Neural progenitor cell (in vitro differentiated cells): ENCODE data around the gene MBD4. TPM values are rescaled to one million over a fixed set of nuclear protein-coding genes. Genes with fewer than 3 reads are reported as not detected.

ENCODE experiments used
- DNase-seq: peaks from one replicate; pipeline ENCODE4 v3.0.0-alpha.2; 2016; ENCODE audit warnings: low spot score
- H2AFZ ChIP-seq: fragments of 200-600 bp; sonication (generic); replicated peaks from 2 replicates; pipeline ENCODE4 v1.6.1; 2016; ENCODE audit warnings: antibody characterized with exemption
- H3F3A ChIP-seq: fragments of 200-600 bp; sonication (generic); 2 replicates; pipeline ENCODE4 v1.6.1; 2016; ENCODE audit warnings: antibody characterized with exemption, low read depth
- H3K27ac ChIP-seq: fragments of 200-600 bp; sonication (generic); 2 replicates; pipeline ENCODE4 v1.5.1; 2016; ENCODE audit warnings: mild to moderate bottlenecking
- H3K27me3 ChIP-seq: fragments of 200-600 bp; sonication (generic); 2 replicates; pipeline ENCODE4 v1.6.1; 2016; ENCODE audit warnings: mild to moderate bottlenecking, moderate library complexity
- H3K36me3 ChIP-seq: fragments of 200-600 bp; sonication (generic); 2 replicates; pipeline ENCODE4 v1.5.1; 2016
- H3K4me1 ChIP-seq: fragments of 200-600 bp; sonication (generic); 2 replicates; pipeline ENCODE4 v1.6.1; 2016; ENCODE audit warnings: mixed run types
- H3K4me2 ChIP-seq: fragments of 200-600 bp; sonication (generic); 2 replicates; pipeline ENCODE4 v1.6.1; 2016
- H3K4me3 ChIP-seq: fragments of 200-600 bp; sonication (generic); 2 replicates; pipeline ENCODE4 v1.5.1; 2016
- H3K79me2 ChIP-seq: fragments of 200-600 bp; sonication (generic); 2 replicates; pipeline ENCODE4 v1.6.1; 2016; ENCODE audit warnings: low read depth
- H3K9ac ChIP-seq: fragments of 200-600 bp; sonication (generic); 2 replicates; pipeline ENCODE4 v1.6.1; 2016
- H3K9me3 ChIP-seq: fragments of 200-600 bp; sonication (generic); 2 replicates; pipeline ENCODE4 v1.5.1; 2016; ENCODE audit warnings: low read depth
- H4K20me1 ChIP-seq: fragments of 200-600 bp; sonication (generic); 2 replicates; pipeline ENCODE4 v1.6.1; 2016; ENCODE audit warnings: low read depth
- H3K27ac Mint-ChIP-seq: 3 replicates; pipeline ENCODE4 v1.8.0; 2021; ENCODE audit warnings: mixed read lengths
- H3K27me3 Mint-ChIP-seq: 2 replicates; pipeline ENCODE4 v1.8.0; 2022; ENCODE audit warnings: low read depth, mild to moderate bottlenecking, inconsistent platforms, moderate library complexity, mixed read lengths; ENCODE audit not compliant: insufficient read depth
- H3K36me3 Mint-ChIP-seq: 3 replicates; pipeline ENCODE4 v1.8.0; 2021; ENCODE audit warnings: mixed read lengths
- H3K4me1 Mint-ChIP-seq: 3 replicates; pipeline ENCODE4 v1.8.0; 2021; ENCODE audit warnings: mixed read lengths
- H3K4me3 Mint-ChIP-seq: 3 replicates; pipeline ENCODE4 v1.8.0; 2021; ENCODE audit warnings: mild to moderate bottlenecking, moderate library complexity, mixed read lengths
- H3K9me3 Mint-ChIP-seq: 3 replicates; pipeline ENCODE4 v1.8.0; 2020; ENCODE audit warnings: mixed read lengths
- CTCF ChIP-seq: fragments of 200-600 bp; sonication (generic); IDR thresholded peaks from 2 replicates; pipeline ENCODE4 v1.5.1; 2017; ENCODE audit warnings: antibody characterized with exemption, mild to moderate bottlenecking
- EZH2 ChIP-seq: fragments of 200-600 bp; sonication (generic); IDR thresholded peaks from 2 replicates; pipeline ENCODE4 v1.6.1; 2017; ENCODE audit warnings: antibody characterized with exemption, mild to moderate bottlenecking, moderate library complexity
- EZH2phosphoT487 ChIP-seq: fragments of 200-600 bp; sonication (generic); IDR thresholded peaks from 2 replicates; pipeline ENCODE4 v1.6.1; 2017; ENCODE audit warnings: antibody characterized with exemption
- total RNA-seq: library from RNA; depleted of rRNA; stranded (reverse); fragments of >200 nt; gene quantifications from 2 replicates; pipeline ENCODE4 v1.2.3, GENCODE V29; 2015; ENCODE audit warnings: low replicate concordance

Gene MBD4
- total RNA-seq, 1 donor from 2014 or later: 46.3 TPM

DNA sequence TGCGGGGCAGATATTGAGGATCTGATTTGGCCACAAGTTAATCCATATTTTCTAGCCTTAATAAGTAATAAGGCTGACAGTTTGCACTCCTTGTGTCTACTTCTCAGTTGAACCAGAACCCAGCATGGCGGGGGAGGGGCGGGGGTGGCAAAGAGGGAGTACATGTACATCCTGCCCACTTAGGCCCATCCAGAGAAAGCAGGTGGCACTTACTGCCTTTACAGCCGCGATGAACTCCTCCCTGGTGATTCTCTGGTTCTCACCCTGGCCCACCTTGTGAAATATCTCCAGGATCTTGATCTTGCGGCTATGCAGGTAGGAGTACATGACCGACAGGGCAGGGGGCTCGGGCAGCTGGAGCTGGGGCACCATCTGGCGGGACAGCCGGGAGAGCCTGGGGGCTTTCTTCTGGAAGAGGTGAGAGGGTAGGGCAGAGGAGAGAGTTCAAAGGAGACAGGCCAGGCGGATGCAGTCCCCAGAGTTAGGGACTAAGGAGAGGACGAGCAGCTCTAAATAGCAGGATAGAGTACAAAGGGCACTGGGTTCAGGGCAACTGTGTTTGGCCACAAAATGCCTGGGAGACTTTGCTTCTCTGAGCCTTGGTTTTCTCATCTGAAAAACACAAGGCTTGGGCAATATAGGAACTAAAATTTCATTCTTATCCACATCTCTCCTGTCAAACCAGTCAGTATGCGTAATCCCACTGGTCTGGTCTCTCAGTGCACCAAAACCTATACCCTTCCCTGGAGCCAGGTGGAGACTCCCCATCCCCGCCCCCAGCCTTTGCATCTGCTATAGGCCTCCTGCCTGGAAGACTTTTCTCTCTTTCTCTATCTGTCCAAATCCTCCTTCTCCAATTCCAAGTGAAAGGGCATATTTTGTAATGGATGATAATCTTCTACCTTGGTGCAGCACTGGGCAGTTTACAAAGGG is 21.4 kb downstream of the MBD4 start:
- TF ChIP-seq EZH2phosphoT487: no peak

GRCh38 chr3:129417326-129417725 is 22.4 kb downstream of the MBD4 start:
- Histone ChIP-seq H3K27ac (no peak overlapping the region), H2AFZ (no peak overlapping the region), H3K9ac (no peak overlapping the region), H3F3A (peaks cover 8% of the 10 kb centered on the region), H3K4me2 (no peak overlapping the region), H3K9me3 (no peaks in the 10 kb centered on the region), H3K4me3 (no peak overlapping the region), H3K79me2 (no peaks in the 10 kb centered on the region), H3K4me1 (peaks cover 10% of the 10 kb centered on the region), H3K36me3 (no peaks in the 10 kb centered on the region), H3K27me3 (no peaks in the 10 kb centered on the region), H4K20me1 (no peaks in the 10 kb centered on the region)
- peaks cover 2% of the 10 kb centered on the region for H3K27me3 Mint-ChIP-seq
- no peaks in the 10 kb centered on the region for H3K36me3 Mint-ChIP-seq
- no peak for TF ChIP-seq EZH2phosphoT487
- no peak for TF ChIP-seq EZH2
- TF ChIP-seq CTCF: no peak
- H3K4me1 Mint-ChIP-seq: no peaks in the 10 kb centered on the region
- H3K9me3 Mint-ChIP-seq: no peaks in the 10 kb centered on the region
- DNase-seq: no peak
- no peak overlapping the region for H3K27ac Mint-ChIP-seq
- H3K4me3 Mint-ChIP-seq: no peak overlapping the region

More for the DNA sequence above, 21.4 kb downstream of the MBD4 start:
- no peak overlapping the region for H3K9ac ChIP-seq
- no peak overlapping the region for H3K27ac ChIP-seq
- no peaks in the 10 kb centered on the region for H3K9me3 Mint-ChIP-seq
- no peak overlapping the region for H2AFZ ChIP-seq
- peaks cover 2% of the 10 kb centered on the region for H3K27me3 Mint-ChIP-seq
- no peaks in the 10 kb centered on the region for H3K36me3 Mint-ChIP-seq
- H3K36me3 ChIP-seq: no peaks in the 10 kb centered on the region
- H3K4me1 ChIP-seq: peaks cover 10% of the 10 kb centered on the region
- no peak overlapping the region for H3K4me3 Mint-ChIP-seq
- H3K27me3 ChIP-seq: no peaks in the 10 kb centered on the region
- peaks cover 8% of the 10 kb centered on the region for H3F3A ChIP-seq
- H3K4me3 ChIP-seq: no peak overlapping the region
- no peak for DNase-seq
- H4K20me1 ChIP-seq: no peaks in the 10 kb centered on the region
- no peaks in the 10 kb centered on the region for H3K9me3 ChIP-seq
- no peak overlapping the region for H3K27ac Mint-ChIP-seq
- no peaks in the 10 kb centered on the region for H3K79me2 ChIP-seq
- no peaks in the 10 kb centered on the region for H3K4me1 Mint-ChIP-seq
- H3K4me2 ChIP-seq: no peak overlapping the region

GRCh38 chr3:129416415-129416814 is 23.3 kb downstream of the MBD4 start:
- Histone ChIP-seq H3K27me3 (no peaks in the 10 kb centered on the region), H3K4me1 (peaks cover 10% of the 10 kb centered on the region), H3K79me2 (no peaks in the 10 kb centered on the region), H4K20me1 (no peaks in the 10 kb centered on the region), H3K36me3 (no peaks in the 10 kb centered on the region), H3K9ac (no peak overlapping the region), H3F3A (peaks cover 8% of the 10 kb centered on the region), H3K27ac (no peak overlapping the region), H3K4me2 (no peak overlapping the region), H3K9me3 (no peaks in the 10 kb centered on the region), H2AFZ (no peak overlapping the region), H3K4me3 (no peak overlapping the region)
- Mint-ChIP-seq H3K4me3 (no peak overlapping the region), H3K4me1 (no peaks in the 10 kb centered on the region), H3K27ac (no peak overlapping the region), H3K27me3 (no peaks in the 10 kb centered on the region), H3K36me3 (no peaks in the 10 kb centered on the region), H3K9me3 (no peaks in the 10 kb centered on the region)
- TF ChIP-seq EZH2phosphoT487: no peak
- no peak for TF ChIP-seq CTCF
- TF ChIP-seq EZH2: no peak
- DNase-seq: no peak

DNA sequence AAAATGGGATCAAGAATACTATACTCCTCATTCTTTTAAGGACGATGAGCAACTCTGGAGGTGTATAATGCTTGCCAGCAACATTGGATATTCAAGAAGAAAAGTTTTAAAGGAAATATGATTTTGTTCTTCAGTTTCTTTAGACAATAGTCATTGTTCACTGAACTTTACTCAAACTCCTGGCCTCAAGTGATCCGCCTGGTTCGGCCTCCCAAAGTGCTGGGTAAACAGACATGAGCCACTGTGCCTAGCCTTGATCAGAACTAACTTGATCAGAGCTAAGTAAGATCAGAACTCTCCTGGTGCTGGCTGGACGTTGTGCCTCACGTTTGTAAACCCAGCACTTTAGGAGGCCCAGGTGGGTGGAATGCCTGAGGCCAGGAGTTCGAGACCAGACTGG is 23.9 kb downstream of the MBD4 start:
- Histone ChIP-seq H2AFZ (no peak overlapping the region), H3K4me3 (no peak overlapping the region), H3K4me1 (peaks cover 10% of the 10 kb centered on the region), H3K79me2 (no peaks in the 10 kb centered on the region), H4K20me1 (no peaks in the 10 kb centered on the region), H3F3A (peaks cover 8% of the 10 kb centered on the region), H3K4me2 (no peak overlapping the region), H3K36me3 (no peaks in the 10 kb centered on the region), H3K27ac (no peak overlapping the region), H3K9ac (no peak overlapping the region), H3K9me3 (no peaks in the 10 kb centered on the region), H3K27me3 (no peaks in the 10 kb centered on the region)
- no peaks in the 10 kb centered on the region for H3K9me3 Mint-ChIP-seq
- no peak for TF ChIP-seq EZH2phosphoT487
- H3K4me1 Mint-ChIP-seq: no peaks in the 10 kb centered on the region
- H3K27me3 Mint-ChIP-seq: no peaks in the 10 kb centered on the region
- no peak overlapping the region for H3K27ac Mint-ChIP-seq
- no peak overlapping the region for H3K4me3 Mint-ChIP-seq
- H3K36me3 Mint-ChIP-seq: no peaks in the 10 kb centered on the region
- no peak for DNase-seq
